Tibial nerve (tissue), 4 donors: ENCODE results near the gene GRID1. TPM values are rescaled to one million over a fixed set of nuclear protein-coding genes. Genes with fewer than 3 reads are reported as not detected.

Experiments
- DNase-seq, 2 donors: peaks; one replicate each; pipeline ENCODE4 v3.0.0-alpha.2; 2019; ENCODE audit warnings: low spot score in 2 of 2
- H3K27ac ChIP-seq, 4 donors: fragments of 200-600 bp; sonication (generic) in 3 of 4; one replicate each; pipeline ENCODE4 v1.5.1; 2017 to 2019; ENCODE audit warnings: mild to moderate bottlenecking in 1 of 4
- H3K27me3 ChIP-seq, 2 donors: fragments of 200-600 bp; sonication (generic) in 1 of 2; one replicate each; pipeline versions ENCODE4 v1.5.1 to v1.6.0; 2017 to 2019
- H3K36me3 ChIP-seq, 3 donors: fragments of 200-600 bp; sonication (generic); one replicate each; pipeline ENCODE4 v1.5.1; 2018 to 2019
- H3K4me1 ChIP-seq, 4 donors: fragments of 200-600 bp; sonication (generic) in 3 of 4; one replicate each; pipeline ENCODE4 v1.5.1; 2017 to 2019
- H3K4me3 ChIP-seq, 4 donors: fragments of 200-600 bp; sonication (generic) in 3 of 4; one replicate each; pipeline ENCODE4 v1.5.1; 2017 to 2019; ENCODE audit warnings: mild to moderate bottlenecking in 1 of 4, moderate library complexity in 1 of 4
- H3K9me3 ChIP-seq, 4 donors: fragments of 200-600 bp; sonication (generic) in 3 of 4; one replicate each; pipeline ENCODE4 v1.5.1; 2017 to 2019
- CTCF ChIP-seq, 5 experiments: fragments of 200-600 bp in 3 of 5; fragments of 450-650 bp in 2 of 5; sonication (generic) in 3 of 5; IDR thresholded peaks; one replicate each; pipeline ENCODE4 v1.5.1; 2016 to 2019; ENCODE audit warnings: antibody characterized with exemption in 5 of 5, mild to moderate bottlenecking in 3 of 5, moderate library complexity in 2 of 5
- EP300 ChIP-seq, 2 donors: sonication (generic); formaldehyde crosslinking; IDR thresholded peaks; one replicate each; pipeline ENCODE4 v1.6.1; 2017; ENCODE audit warnings: antibody characterized with exemption in 2 of 2, mild to moderate bottlenecking in 1 of 2
- POLR2A ChIP-seq, 2 donors: fragments of 450-650 bp; IDR thresholded peaks; one replicate each; pipeline ENCODE4 v1.6.1; 2017; ENCODE audit warnings: antibody characterized with exemption in 2 of 2, mild to moderate bottlenecking in 2 of 2, moderate library complexity in 2 of 2
- WGBS, 2 donors: methylation state at CpG; one replicate each; pipeline ENCODE4 v1.1.5; 2018; 5-methylcytosine and 5-hydroxymethylcytosine counted together
- total RNA-seq, 4 donors: library from RNA; depleted of rRNA; stranded (reverse); fragments of >200 nt; gene quantifications; one replicate each; pipeline ENCODE4 v1.1.0, GENCODE V29; 2016

GRID1 gene
- total RNA-seq, 4 donors from 2014 or later, result 7.7 to 16.3 (median 10.5) TPM

GRCh38 chr10:86260564-86260963 is 106.0 kb downstream of the GRID1 start:
- no peaks in the 10 kb centered on the region for H3K36me3 ChIP-seq
- peaks cover 0 to 18% (median 0%) of the 10 kb centered on the region in 4 donors for H3K4me1 ChIP-seq
- H3K4me3 ChIP-seq, result no peak overlapping the region
- TF ChIP-seq POLR2A (IDR thresholded peaks at IDR 0.05) (no peak), EP300 (IDR thresholded peaks at IDR 0.05) (no peak), CTCF (IDR thresholded peaks at IDR 0.05) (no peak)
- DNase-seq, result no peak
- H3K9me3 ChIP-seq, result peaks cover 0 to 10% (median 0%) of the 10 kb centered on the region in 4 donors
- no peak overlapping the region for H3K27ac ChIP-seq
- H3K27me3 ChIP-seq, result no peaks in the 10 kb centered on the region
- WGBS, 2 donors, result 68 to 74% methylated on average over 6 of the region's 6 CpGs

- Histone ChIP-seq H3K27me3 (no peaks in the 10 kb centered on the region), H3K27ac (no peak overlapping the region), H3K4me1 (peaks cover 0 to 18% (median 0%) of the 10 kb centered on the region in 4 donors), H3K4me3 (no peak overlapping the region), H3K9me3 (peaks cover 0 to 10% (median 0%) of the 10 kb centered on the region in 4 donors), H3K36me3 (no peaks in the 10 kb centered on the region)
- DNase-seq, result no peak
- 81 to 90% methylated on average over 4 of the region's 4 CpGs for WGBS, 2 donors
- TF ChIP-seq POLR2A (IDR thresholded peaks at IDR 0.05) (no peak), CTCF (IDR thresholded peaks at IDR 0.05) (no peak), EP300 (IDR thresholded peaks at IDR 0.05) (no peak)
Measured at GRCh38 chr10:86259901-86260562, 106.6 kb downstream of the GRID1 start.

GRCh38 chr10:86258941-86259340 is 107.7 kb downstream of the GRID1 start:
- Histone ChIP-seq H3K27me3 (no peaks in the 10 kb centered on the region), H3K4me1 (peaks cover 0 to 18% (median 0%) of the 10 kb centered on the region in 4 donors), H3K27ac (no peak overlapping the region), H3K9me3 (peaks cover 0 to 10% (median 0%) of the 10 kb centered on the region in 4 donors), H3K36me3 (no peaks in the 10 kb centered on the region), H3K4me3 (no peak overlapping the region)
- 25 to 28% methylated on average over 3 of the region's 3 CpGs for WGBS, 2 donors
- DNase-seq, result no peak
- TF ChIP-seq EP300 (IDR thresholded peaks at IDR 0.05) (no peak), POLR2A (IDR thresholded peaks at IDR 0.05) (no peak), CTCF (IDR thresholded peaks at IDR 0.05) (no peak)

- TF ChIP-seq EP300 (IDR thresholded peaks at IDR 0.05) (no peak), CTCF (IDR thresholded peaks at IDR 0.05) (no peak), POLR2A (IDR thresholded peaks at IDR 0.05) (no peak)
- Histone ChIP-seq H3K27me3 (no peaks in the 10 kb centered on the region), H3K36me3 (no peaks in the 10 kb centered on the region), H3K4me3 (no peak overlapping the region), H3K9me3 (peaks cover 0 to 10% (median 0%) of the 10 kb centered on the region in 4 donors), H3K27ac (no peak overlapping the region), H3K4me1 (peaks cover 0 to 18% (median 0%) of the 10 kb centered on the region in 4 donors)
- no peak for DNase-seq
- 31 to 36% methylated on average over 1 of the region's 1 CpG for WGBS, 2 donors
Measured at GRCh38 chr10:86258499-86258898, 108.1 kb downstream of the GRID1 start.

GRCh38 chr10:86257683-86258082 is 108.9 kb downstream of the GRID1 start:
- Histone ChIP-seq H3K9me3 (peaks cover 0 to 10% (median 0%) of the 10 kb centered on the region in 4 donors), H3K27me3 (no peaks in the 10 kb centered on the region), H3K27ac (no peak overlapping the region), H3K4me3 (no peak overlapping the region), H3K4me1 (peaks cover 0 to 10% (median 0%) of the 10 kb centered on the region in 4 donors), H3K36me3 (no peaks in the 10 kb centered on the region)
- DNase-seq, result no peak
- no peak for TF ChIP-seq CTCF (IDR thresholded peaks at IDR 0.05)
- TF ChIP-seq EP300 (IDR thresholded peaks at IDR 0.05), result no peak
- no peak for TF ChIP-seq POLR2A (IDR thresholded peaks at IDR 0.05)
- 95% methylated on average over 2 of the region's 2 CpGs for WGBS, 2 donors
